PC-9 (cell line): ENCODE measurements around the gene BAIAP2. TPM values are rescaled to one million over a fixed set of nuclear protein-coding genes. Genes with fewer than 3 reads are reported as not detected.

Experiments
- microRNA-seq: library from miRNA; unstranded; fragments of <30 nt; microRNA quantifications from one replicate; pipeline ENCODE4 v1.2.0, GENCODE V29; 2021; ENCODE audit warnings: borderline number of aligned reads, borderline replicate concordance
- total RNA-seq: library from RNA; stranded (reverse); gene quantifications from 2 replicates; pipeline ENCODE4 v1.2.3, GENCODE V29; 2021

The BAIAP2 gene
- total RNA-seq, 1 experiment from 2014 or later: 125 TPM

Small RNAs within 50 kb of the gene (microRNA-seq; reads per million reads assigned to microRNA genes)
- gene MIR1250: not detected
- gene MIR3065: not detected
- not detected for gene MIR338
- not detected for gene MIR657

Other genes starting within 250 kb of the BAIAP2 start
- 17.4 and 18.1 TPM in 2 replicates for gene CHMP6, start 43.3 kb upstream of the BAIAP2 start, total RNA-seq
- gene PVALEF, start 130.4 kb downstream of the BAIAP2 start, total RNA-seq: not detected in 2 replicates
- 0.46 and 2.4 TPM in 2 replicates for gene AATK, start 131.1 kb downstream of the BAIAP2 start, total RNA-seq
- gene CEP131, start 187.8 kb downstream of the BAIAP2 start, total RNA-seq: 24.4 and 33.4 TPM in 2 replicates
- gene TEPSIN, start 203.9 kb downstream of the BAIAP2 start, total RNA-seq: 35.0 and 36.8 TPM in 2 replicates
- gene NDUFAF8, start 204.2 kb downstream of the BAIAP2 start, total RNA-seq: 53.3 and 64.2 TPM in 2 replicates